Adipose tissue (tissue), 3 donors: ENCODE data around the gene PRKCG. TPM values are rescaled to one million over a fixed set of nuclear protein-coding genes. Genes with fewer than 3 reads are reported as not detected.
"Not testable (repeated sequence)": the region's sequence is repeated elsewhere in the genome, so short reads cannot be mapped to it uniquely, and the experiment has no call there.

Experiments used
- H3K27ac ChIP-seq: one replicate; pipeline ENCODE4 v1.5.1; 2013; ENCODE audit warnings: low read depth, low read length
- WGBS, 3 donors: extraction: QIAGEN DNeasy Blood & Tissue Kit; methylation state at CpG; one replicate each; pipeline ENCODE4 v1.1.7; 2013; 5-methylcytosine and 5-hydroxymethylcytosine counted together
- polyA plus RNA-seq, 3 donors: library from polyadenylated mRNA; stranded (reverse); fragments of 200-250 nt; gene quantifications; one replicate each; pipeline ENCODE4 v1.2.3, GENCODE V29; 2013
- donor health status: healthy with polysubstance abuse.
- donor health status: Bipolar disorder and iron deficiency.
- donor health status: healthy.

PRKCG gene
- polyA plus RNA-seq, 3 donors = 0.05 to 0.06 TPM; not detected in 1

- no peak overlapping the region for H3K27ac ChIP-seq
- WGBS, 3 donors = 1 to 3% (median 3%) methylated on average over 42 to 47 of the region's 47 CpGs
Observed at GRCh38 chr19:53909471-53910169, 27.6 kb downstream of the PRKCG start.

GRCh38 chr19:53910170-53910518, 28.1 kb downstream of the PRKCG start:
- 1 to 2% (median 2%) methylated on average over 13 of the region's 13 CpGs for WGBS, 3 donors
- no peak overlapping the region for H3K27ac ChIP-seq

- 62 to 76% (median 73%) methylated on average over 18 of the region's 18 CpGs for WGBS, 3 donors
Observed at GRCh38 chr19:53912653-53913052, 30.7 kb downstream of the PRKCG start.

GRCh38 chr19:53915000-53915399, 33.0 kb downstream of the PRKCG start:
- WGBS, 3 donors = 50 to 58% (median 54%) methylated on average over 8 of the region's 8 CpGs
- H3K27ac ChIP-seq = no peak overlapping the region

More at GRCh38 chr19:53912653-53913052, 30.7 kb downstream of the PRKCG start:
- no peak overlapping the region for H3K27ac ChIP-seq

- WGBS, 3 donors = 70 to 74% (median 73%) methylated on average over 6 of the region's 6 CpGs
- no peak overlapping the region for H3K27ac ChIP-seq
Observed at GRCh38 chr19:53916004-53916403, 34.0 kb downstream of the PRKCG start.

GRCh38 chr19:53917356-53917755, 35.4 kb downstream of the PRKCG start:
- H3K27ac ChIP-seq = no peak overlapping the region
- WGBS, 3 donors = 75 to 86% (median 83%) methylated on average over 7 of the region's 7 CpGs

- 2 to 50% (median 31%) methylated on average over 2 to 6 of the region's 8 CpGs for WGBS, 3 donors
- H3K27ac ChIP-seq = no peak overlapping the region
Observed at GRCh38 chr19:53927739-53928138, 45.7 kb downstream of the PRKCG start.

GRCh38 chr19:53936029-53936428, 54.0 kb downstream of the PRKCG start:
- H3K27ac ChIP-seq = no peak overlapping the region
- 42 to 53% (median 49%) methylated on average over 7 of the region's 7 CpGs for WGBS, 3 donors

- WGBS, 3 donors = 3 to 7% (median 6%) methylated on average over 51 to 55 of the region's 55 CpGs
- no peak overlapping the region for H3K27ac ChIP-seq
Observed at GRCh38 chr19:53942001-53942786, 60.2 kb downstream of the PRKCG start.

GRCh38 chr19:53944416-53944815, 62.4 kb downstream of the PRKCG start:
- WGBS, 3 donors = 70 to 77% (median 74%) methylated on average over 4 of the region's 4 CpGs
- no peak overlapping the region for H3K27ac ChIP-seq

- no peak overlapping the region for H3K27ac ChIP-seq
- 78 to 89% (median 89%) methylated on average over 4 of the region's 4 CpGs for WGBS, 3 donors
Observed at GRCh38 chr19:53944933-53945332, 62.9 kb downstream of the PRKCG start.

- no peak overlapping the region for H3K27ac ChIP-seq
- 39 to 52% (median 48%) methylated on average over 9 of the region's 9 CpGs for WGBS, 3 donors
Observed at GRCh38 chr19:53945441-53945840, 63.4 kb downstream of the PRKCG start.

- H3K27ac ChIP-seq = no peak overlapping the region
- 95 to 98% (median 96%) methylated on average over 2 of the region's 2 CpGs for WGBS, 3 donors
Observed at GRCh38 chr19:53945998-53946397, 64.0 kb downstream of the PRKCG start.

- 57 to 65% (median 62%) methylated on average over 5 of the region's 5 CpGs for WGBS, 3 donors
- H3K27ac ChIP-seq = no peak overlapping the region
Observed at GRCh38 chr19:53947624-53948023, 65.6 kb downstream of the PRKCG start.

GRCh38 chr19:53948611-53949010, 66.6 kb downstream of the PRKCG start:
- WGBS, 3 donors = 77 to 79% (median 78%) methylated on average over 5 of the region's 5 CpGs
- not testable (repeated sequence) for H3K27ac ChIP-seq

- no peak overlapping the region for H3K27ac ChIP-seq
- WGBS, 3 donors = 30 to 54% (median 35%) methylated on average over 11 of the region's 11 CpGs
Observed at GRCh38 chr19:53951436-53951835, 69.4 kb downstream of the PRKCG start.

- H3K27ac ChIP-seq = no peak overlapping the region
- 71 to 80% (median 79%) methylated on average over 9 of the region's 9 CpGs for WGBS, 3 donors
Observed at GRCh38 chr19:53951947-53952346, 70.0 kb downstream of the PRKCG start.

- H3K27ac ChIP-seq = no peak overlapping the region
- 90 to 92% (median 90%) methylated on average over 8 of the region's 8 CpGs for WGBS, 3 donors
Observed at GRCh38 chr19:53953383-53953782, 71.4 kb downstream of the PRKCG start.
